Sigmoid colon (tissue), 4 donors: ENCODE data around the gene CIC.

Experiments used
- EP300 ChIP-seq, 4 donors: sonication (generic); formaldehyde crosslinking; IDR thresholded peaks; one replicate each; pipeline ENCODE4 v1.6.1; 2017; ENCODE audit warnings: antibody characterized with exemption in 4 of 4
- POLR2A ChIP-seq, 2 donors: fragments of 450-650 bp; IDR thresholded peaks; one replicate each; pipeline ENCODE4 v1.6.1; 2016; ENCODE audit warnings: antibody characterized with exemption in 2 of 2, mild to moderate bottlenecking in 2 of 2, moderate library complexity in 2 of 2
- POLR2AphosphoS5 ChIP-seq, 4 donors: sonication (generic); formaldehyde crosslinking; IDR thresholded peaks; one replicate each; pipeline ENCODE4 v1.6.1; 2017; ENCODE audit warnings: antibody characterized with exemption in 4 of 4
- TF ChIP-seq, protein P1 (sequence below), 4 experiments: fragments of 450-650 bp in 3 of 4; fragments of 200-600 bp in 1 of 4; IDR thresholded peaks; one replicate each; pipeline ENCODE4 v1.5.1; 2016 to 2019; ENCODE audit warnings: antibody characterized with exemption in 4 of 4, mild to moderate bottlenecking in 3 of 4, moderate library complexity in 2 of 4

DNA sequence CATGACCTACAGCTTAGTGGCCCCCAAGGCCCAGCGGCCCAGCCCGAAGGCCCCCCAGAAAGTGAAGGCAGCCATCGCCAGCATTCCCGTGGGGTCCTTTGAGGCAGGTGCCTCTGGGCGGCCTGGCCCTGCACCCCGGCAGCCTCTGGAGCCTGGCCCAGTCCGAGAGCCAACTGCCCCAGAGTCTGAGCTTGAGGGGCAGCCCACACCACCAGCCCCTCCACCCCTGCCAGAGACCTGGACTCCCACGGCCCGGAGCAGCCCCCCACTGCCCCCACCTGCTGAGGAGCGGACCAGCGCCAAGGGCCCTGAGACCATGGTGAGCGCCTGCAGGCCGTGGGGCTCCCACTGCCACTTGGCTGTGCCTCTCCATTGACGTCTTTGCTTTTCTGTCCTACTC, 23.9 kb downstream of the CIC start:
- TF ChIP-seq, protein P1, sequence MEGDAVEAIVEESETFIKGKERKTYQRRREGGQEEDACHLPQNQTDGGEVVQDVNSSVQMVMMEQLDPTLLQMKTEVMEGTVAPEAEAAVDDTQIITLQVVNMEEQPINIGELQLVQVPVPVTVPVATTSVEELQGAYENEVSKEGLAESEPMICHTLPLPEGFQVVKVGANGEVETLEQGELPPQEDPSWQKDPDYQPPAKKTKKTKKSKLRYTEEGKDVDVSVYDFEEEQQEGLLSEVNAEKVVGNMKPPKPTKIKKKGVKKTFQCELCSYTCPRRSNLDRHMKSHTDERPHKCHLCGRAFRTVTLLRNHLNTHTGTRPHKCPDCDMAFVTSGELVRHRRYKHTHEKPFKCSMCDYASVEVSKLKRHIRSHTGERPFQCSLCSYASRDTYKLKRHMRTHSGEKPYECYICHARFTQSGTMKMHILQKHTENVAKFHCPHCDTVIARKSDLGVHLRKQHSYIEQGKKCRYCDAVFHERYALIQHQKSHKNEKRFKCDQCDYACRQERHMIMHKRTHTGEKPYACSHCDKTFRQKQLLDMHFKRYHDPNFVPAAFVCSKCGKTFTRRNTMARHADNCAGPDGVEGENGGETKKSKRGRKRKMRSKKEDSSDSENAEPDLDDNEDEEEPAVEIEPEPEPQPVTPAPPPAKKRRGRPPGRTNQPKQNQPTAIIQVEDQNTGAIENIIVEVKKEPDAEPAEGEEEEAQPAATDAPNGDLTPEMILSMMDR (IDR thresholded peaks at IDR 0.05) = no peak
- TF ChIP-seq EP300 (IDR thresholded peaks at IDR 0.05) (no peak), POLR2A (IDR thresholded peaks at IDR 0.05) (no peak), POLR2AphosphoS5 (IDR thresholded peaks at IDR 0.05) (no peak)
